ENCODE measurements around the gene VTI1A.

Gene VTI1A

DNA sequence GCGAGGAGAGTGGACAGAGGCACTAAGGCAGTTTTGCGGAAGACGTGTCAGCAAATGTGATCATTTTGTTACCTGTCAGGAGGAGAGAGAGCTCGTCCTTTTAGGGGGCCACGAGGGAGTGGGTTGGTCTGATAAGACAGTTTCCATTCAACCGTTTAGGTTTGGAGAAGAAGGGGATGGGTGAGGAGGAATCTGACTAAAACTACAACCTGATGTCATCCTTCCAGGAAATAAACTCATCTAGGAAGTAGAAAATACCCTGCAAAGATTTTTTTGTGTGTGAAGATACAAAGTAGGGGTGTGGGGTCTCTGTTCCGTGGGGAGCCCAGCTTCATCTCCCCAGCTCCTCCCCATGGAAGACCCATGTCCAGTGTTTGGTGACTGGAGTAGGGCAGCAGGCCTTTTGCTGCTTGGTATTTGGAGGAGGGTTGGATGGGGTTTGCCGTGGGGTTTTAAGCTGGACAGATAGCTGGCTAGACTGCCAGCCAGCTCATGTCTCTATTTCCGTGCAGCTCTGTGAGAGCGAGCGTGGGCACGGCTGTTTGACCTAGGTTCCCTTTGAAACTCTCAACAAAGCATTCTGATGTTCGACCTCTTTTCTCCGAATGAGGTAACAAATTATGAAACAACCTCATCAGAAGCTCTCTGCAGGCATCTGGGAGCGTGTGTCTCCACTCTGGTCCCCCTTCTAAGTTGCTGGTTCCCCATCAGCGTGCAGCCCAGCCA lies 367.0 kb downstream of the VTI1A start:
- Histone ChIP-seq H3K9me3 (ENCODE audit: low read length) (peaks cover 3% of the 10 kb centered on the region), H3K36me3 (ENCODE audit: insufficient read depth, low read length) (no peaks in the 10 kb centered on the region), H2AFZ (ENCODE audit: low read depth, low read length) (no peak overlapping the region), H3K4me3 (ENCODE audit: low read length) (no peak overlapping the region), H3K4me1 (ENCODE audit: insufficient read depth, low read length) (peaks cover 58% of the 10 kb centered on the region), H3K27me3 (ENCODE audit: insufficient read depth, low read length) (no peaks in the 10 kb centered on the region)

DNA sequence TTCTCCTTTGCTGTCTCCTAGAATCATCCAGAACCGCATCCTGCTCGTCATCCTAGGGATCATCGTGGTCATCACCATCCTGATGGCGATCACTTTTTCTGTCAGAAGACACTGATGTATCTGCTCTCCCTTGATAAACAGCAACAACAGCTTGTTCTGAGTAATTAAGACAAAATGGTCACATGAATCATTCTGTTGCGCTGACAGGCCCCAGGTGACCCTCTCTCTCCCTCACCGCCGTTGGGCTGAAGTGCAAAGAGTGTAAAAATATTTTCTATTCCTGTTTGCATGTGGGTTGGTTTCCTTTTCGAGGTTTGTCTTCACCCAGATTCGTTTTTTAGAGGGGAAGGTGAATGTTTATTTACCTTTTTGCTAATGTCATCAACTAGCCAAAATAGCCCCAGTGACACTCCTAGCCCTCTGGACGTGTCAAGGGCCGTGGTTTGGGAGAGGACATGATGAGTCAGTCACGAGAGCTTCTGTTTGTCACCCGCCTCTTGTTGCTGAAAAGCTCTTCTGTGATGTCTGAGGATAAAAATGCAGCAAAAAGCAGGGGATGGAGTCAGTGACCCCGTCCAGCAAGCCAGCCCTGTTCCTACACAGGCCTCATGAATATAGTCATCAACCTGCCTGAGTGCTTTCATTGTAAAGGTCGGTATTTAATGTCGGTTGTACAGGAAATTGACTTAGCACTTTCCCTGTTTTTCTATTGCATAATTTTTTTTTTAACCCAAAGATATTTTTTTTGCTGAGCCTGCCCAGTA lies 368.4 kb downstream of the VTI1A start:
- peak overlapping the region; percentile 11 for H3K4me3 ChIP-seq (ENCODE audit: low read length)
- H3K36me3 ChIP-seq (ENCODE audit: insufficient read depth, low read length) = no peaks in the 10 kb centered on the region
- H2AFZ ChIP-seq (ENCODE audit: low read depth, low read length) = no peak overlapping the region
- peaks cover 1% of the 10 kb centered on the region for H3K9me3 ChIP-seq (ENCODE audit: low read length)
- H3K4me1 ChIP-seq (ENCODE audit: insufficient read depth, low read length) = peaks cover 57% of the 10 kb centered on the region
- no peaks in the 10 kb centered on the region for H3K27me3 ChIP-seq (ENCODE audit: insufficient read depth, low read length)

DNA sequence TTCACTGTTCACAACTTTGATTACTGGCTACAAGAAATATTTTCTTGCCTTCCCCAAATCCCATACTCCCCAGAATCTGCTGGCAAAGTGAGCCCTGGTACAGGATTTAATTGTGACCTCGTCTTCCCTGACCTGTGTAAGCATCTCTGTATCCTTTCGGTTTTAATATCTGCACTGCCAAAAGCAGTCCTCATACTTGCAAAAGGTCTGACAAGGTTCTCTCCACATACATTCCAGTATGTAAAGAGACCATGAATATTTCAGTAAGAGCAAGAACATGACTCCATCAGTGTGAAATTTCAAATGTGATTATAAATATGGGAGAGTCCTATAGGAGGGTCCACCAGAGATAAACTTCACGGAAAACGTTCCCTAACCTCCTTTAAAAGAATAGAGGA lies 369.0 kb downstream of the VTI1A start:
- peaks cover 56% of the 10 kb centered on the region for H3K4me1 ChIP-seq (ENCODE audit: insufficient read depth, low read length)
- H3K4me3 ChIP-seq (ENCODE audit: low read length) = no peak overlapping the region
- no peaks in the 10 kb centered on the region for H3K9me3 ChIP-seq (ENCODE audit: low read length)
- H3K27me3 ChIP-seq (ENCODE audit: insufficient read depth, low read length) = no peaks in the 10 kb centered on the region
- H3K36me3 ChIP-seq (ENCODE audit: insufficient read depth, low read length) = no peaks in the 10 kb centered on the region
- no peak overlapping the region for H2AFZ ChIP-seq (ENCODE audit: low read depth, low read length)

DNA sequence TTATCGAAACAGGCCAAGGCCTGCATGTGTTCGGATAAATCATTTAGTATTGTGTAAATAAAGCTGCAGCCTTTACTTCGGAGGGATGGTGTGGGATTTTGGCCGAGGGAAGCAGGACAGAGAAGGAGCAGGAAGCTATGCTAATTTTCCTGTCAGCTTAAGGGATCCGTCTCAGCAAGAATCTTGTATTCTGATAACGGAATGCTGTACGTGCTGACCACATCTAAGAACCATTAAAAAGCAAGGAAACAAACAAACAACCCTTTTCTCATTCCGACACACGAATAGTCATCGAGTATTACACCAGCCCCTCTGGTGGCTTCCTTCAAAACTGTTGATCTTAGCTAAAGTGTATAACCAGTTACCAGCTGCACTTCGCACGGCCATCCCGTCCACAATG lies 369.9 kb downstream of the VTI1A start:
- H3K27me3 ChIP-seq (ENCODE audit: insufficient read depth, low read length) = no peaks in the 10 kb centered on the region
- H3K9me3 ChIP-seq (ENCODE audit: low read length) = no peaks in the 10 kb centered on the region
- H2AFZ ChIP-seq (ENCODE audit: low read depth, low read length) = no peak overlapping the region
- H3K4me1 ChIP-seq (ENCODE audit: insufficient read depth, low read length) = peaks cover 53% of the 10 kb centered on the region
- H3K36me3 ChIP-seq (ENCODE audit: insufficient read depth, low read length) = no peaks in the 10 kb centered on the region
- H3K4me3 ChIP-seq (ENCODE audit: low read length) = no peak overlapping the region

DNA sequence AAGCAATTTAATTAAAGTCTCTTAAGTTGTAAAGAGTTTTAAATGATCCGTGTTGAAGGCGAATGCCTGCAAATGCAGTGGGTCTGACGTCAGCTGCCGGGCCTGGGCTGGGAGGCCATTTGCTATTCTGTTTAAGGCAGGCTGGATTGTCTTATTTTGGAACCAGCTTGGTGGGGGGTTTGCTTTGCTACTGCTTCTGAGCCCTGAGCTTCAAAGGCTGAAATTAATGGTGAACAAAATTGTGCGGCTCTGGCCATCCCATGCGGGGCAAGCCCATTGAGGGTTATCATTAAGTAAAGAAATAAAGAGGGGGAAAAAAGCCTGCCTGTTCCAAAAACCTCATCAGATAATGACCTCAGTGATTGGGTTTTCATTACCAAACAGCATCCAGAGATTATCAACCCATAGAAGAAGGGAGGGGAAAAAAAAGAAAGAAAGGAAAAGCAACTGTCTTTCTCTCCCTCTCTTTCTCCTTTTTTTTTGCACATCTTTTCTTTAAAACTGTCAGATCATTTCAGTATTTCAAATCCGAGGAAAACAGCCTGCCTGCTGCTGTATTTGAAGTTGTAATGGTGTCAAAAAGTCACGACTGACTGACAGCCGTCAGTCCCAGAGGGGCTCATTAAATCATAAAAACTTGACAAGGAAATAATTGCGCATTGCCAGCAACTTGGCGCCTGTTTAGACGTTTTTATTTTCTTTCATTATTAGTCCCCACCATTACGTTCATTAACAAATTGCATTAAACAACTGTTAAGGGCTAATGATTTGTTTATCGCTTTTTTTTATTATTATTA lies 371.2 kb downstream of the VTI1A start:
- H2AFZ ChIP-seq (ENCODE audit: low read depth, low read length) = no peak overlapping the region
- no peak overlapping the region for H3K4me3 ChIP-seq (ENCODE audit: low read length)
- no peaks in the 10 kb centered on the region for H3K27me3 ChIP-seq (ENCODE audit: insufficient read depth, low read length)
- H3K4me1 ChIP-seq (ENCODE audit: insufficient read depth, low read length) = peaks cover 45% of the 10 kb centered on the region
- H3K9me3 ChIP-seq (ENCODE audit: low read length) = no peaks in the 10 kb centered on the region
- H3K36me3 ChIP-seq (ENCODE audit: insufficient read depth, low read length) = no peaks in the 10 kb centered on the region

DNA sequence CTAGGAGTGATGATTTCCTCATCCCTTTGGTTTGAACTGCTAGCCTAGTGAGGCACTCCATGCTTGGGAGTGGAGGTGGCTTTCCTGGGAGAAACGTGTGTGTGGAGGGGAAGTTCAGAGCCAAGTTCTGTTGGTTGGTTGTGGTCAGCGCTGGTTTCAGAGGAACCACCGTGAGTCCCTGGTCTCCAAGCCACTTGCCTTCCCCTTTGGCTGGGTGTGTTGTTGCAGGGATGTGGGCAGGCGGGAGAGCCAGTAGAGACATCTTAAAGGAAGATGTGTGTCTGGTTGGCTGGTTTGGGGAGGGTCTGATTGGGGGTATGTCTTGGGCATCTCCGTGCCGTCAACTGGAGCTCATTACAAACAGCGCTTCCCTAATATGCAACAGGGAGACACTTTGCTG lies 372.2 kb downstream of the VTI1A start:
- Histone ChIP-seq H3K4me3 (ENCODE audit: low read length) (no peak overlapping the region), H3K9me3 (ENCODE audit: low read length) (no peaks in the 10 kb centered on the region), H3K27me3 (ENCODE audit: insufficient read depth, low read length) (no peaks in the 10 kb centered on the region), H2AFZ (ENCODE audit: low read depth, low read length) (no peak overlapping the region), H3K4me1 (ENCODE audit: insufficient read depth, low read length) (peaks cover 43% of the 10 kb centered on the region), H3K36me3 (ENCODE audit: insufficient read depth, low read length) (no peaks in the 10 kb centered on the region)

DNA sequence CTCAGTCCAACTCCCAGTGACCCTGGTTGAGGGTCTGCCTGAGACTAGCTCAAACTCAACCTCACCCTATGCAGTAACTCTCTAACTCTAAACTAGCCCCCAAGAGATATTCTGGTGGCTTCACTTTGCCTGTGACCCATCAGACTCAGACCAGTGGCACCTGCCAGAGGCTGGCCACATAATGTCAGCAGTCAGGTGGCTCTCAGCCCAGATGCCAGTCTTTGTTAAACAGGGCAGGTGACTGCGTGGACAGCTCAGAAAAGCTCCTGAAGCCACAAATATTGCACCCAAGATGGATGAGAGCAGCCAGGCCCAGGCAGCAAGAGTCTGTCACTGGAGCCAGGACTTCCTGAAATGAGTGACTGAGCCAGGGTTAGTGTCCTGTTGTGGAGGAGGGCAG lies 373.3 kb downstream of the VTI1A start:
- Histone ChIP-seq H2AFZ (ENCODE audit: low read depth, low read length) (no peak overlapping the region), H3K36me3 (ENCODE audit: insufficient read depth, low read length) (no peaks in the 10 kb centered on the region), H3K27me3 (ENCODE audit: insufficient read depth, low read length) (no peaks in the 10 kb centered on the region), H3K9me3 (ENCODE audit: low read length) (no peaks in the 10 kb centered on the region), H3K4me3 (ENCODE audit: low read length) (no peak overlapping the region), H3K4me1 (ENCODE audit: insufficient read depth, low read length) (peaks cover 32% of the 10 kb centered on the region)

DNA sequence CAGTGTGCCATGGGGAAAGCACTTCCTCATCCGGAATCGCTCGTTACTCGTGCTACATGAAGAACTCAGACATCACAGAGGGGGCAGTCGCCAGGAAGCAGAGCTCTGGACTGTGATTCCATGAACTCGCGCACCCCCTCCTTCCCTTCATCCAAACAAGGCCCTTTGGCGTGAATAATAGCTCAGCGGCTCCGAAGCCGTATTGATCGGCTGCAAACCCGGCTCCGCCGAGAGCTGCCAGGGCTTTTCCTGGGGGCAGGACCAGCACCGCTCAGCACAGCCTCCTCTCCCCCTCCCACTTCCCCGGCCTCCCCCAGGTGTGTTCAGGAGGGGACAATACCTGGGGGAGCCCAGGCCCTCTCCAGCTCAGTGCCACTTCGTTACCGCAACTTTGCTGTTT lies 374.0 kb downstream of the VTI1A start:
- H3K36me3 ChIP-seq (ENCODE audit: insufficient read depth, low read length) = no peaks in the 10 kb centered on the region
- no peaks in the 10 kb centered on the region for H3K9me3 ChIP-seq (ENCODE audit: low read length)
- H3K4me1 ChIP-seq (ENCODE audit: insufficient read depth, low read length) = peaks cover 25% of the 10 kb centered on the region
- no peak overlapping the region for H2AFZ ChIP-seq (ENCODE audit: low read depth, low read length)
- H3K4me3 ChIP-seq (ENCODE audit: low read length) = no peak overlapping the region
- H3K27me3 ChIP-seq (ENCODE audit: insufficient read depth, low read length) = no peaks in the 10 kb centered on the region

DNA sequence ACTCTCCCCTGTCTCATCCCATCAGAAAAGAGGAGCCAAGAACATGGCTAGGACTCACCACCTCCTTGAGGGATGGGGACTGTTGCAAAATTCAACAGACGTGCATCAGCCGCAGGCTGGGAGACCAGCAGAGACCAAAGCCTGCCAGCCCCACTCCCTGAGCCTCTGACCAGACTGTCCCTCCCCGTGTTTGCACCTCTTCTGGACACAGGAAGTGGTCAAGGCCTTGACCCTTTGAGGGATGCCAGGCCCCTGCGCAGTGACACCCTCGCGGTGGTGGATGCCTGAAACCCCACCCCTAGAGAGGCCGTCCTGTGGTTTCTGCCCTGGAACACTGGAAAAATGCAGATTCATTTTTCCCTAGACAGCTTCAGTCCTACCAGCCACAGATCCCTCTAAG lies 374.6 kb downstream of the VTI1A start:
- Histone ChIP-seq H3K9me3 (ENCODE audit: low read length) (no peaks in the 10 kb centered on the region), H3K27me3 (ENCODE audit: insufficient read depth, low read length) (no peaks in the 10 kb centered on the region), H3K4me1 (ENCODE audit: insufficient read depth, low read length) (peaks cover 18% of the 10 kb centered on the region), H3K36me3 (ENCODE audit: insufficient read depth, low read length) (no peaks in the 10 kb centered on the region), H3K4me3 (ENCODE audit: low read length) (no peak overlapping the region), H2AFZ (ENCODE audit: low read depth, low read length) (no peak overlapping the region)

DNA sequence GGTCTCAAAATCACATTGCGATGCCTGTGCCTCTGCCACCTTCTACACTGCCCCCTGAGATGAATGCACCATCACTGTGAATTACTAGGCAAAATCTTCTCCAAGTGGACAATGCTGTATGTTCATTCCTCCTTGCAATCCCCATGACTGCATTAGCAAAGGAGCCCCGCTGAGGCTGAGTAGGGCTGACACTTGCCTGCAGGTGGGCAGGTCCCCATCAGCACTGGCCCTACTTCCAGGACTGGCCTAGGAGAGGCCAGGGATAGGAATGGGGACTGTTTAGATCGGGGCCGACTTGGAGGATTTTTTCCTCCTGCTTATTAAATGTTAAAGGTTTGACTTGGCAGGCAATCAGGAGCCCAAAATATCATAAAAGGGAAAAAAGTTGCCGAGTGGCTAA lies 376.0 kb downstream of the VTI1A start:
- Histone ChIP-seq H2AFZ (ENCODE audit: low read depth, low read length) (no peak overlapping the region), H3K27me3 (ENCODE audit: insufficient read depth, low read length) (no peaks in the 10 kb centered on the region), H3K4me3 (ENCODE audit: low read length) (no peak overlapping the region), H3K36me3 (ENCODE audit: insufficient read depth, low read length) (no peaks in the 10 kb centered on the region), H3K9me3 (ENCODE audit: low read length) (no peaks in the 10 kb centered on the region), H3K4me1 (ENCODE audit: insufficient read depth, low read length) (peaks cover 6% of the 10 kb centered on the region)

DNA sequence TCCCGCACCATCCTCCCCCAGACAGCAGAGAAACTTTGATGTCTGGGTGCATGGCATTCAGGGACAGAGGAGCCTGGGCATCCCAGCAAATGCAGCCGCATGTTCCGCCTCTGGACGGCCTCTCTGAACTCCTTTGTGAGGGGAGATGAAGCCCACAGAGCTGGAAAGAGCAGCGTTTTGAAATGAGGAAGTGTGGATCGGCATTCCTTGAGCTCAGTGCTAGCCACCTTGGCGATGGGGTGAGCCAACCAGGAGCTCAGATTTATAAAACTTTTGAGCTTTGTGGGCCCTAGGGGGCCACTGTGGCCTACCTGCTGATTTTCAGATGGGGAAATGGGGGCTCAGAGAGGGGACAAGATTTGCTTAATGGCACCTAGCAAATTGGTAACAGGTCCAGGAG lies 376.6 kb downstream of the VTI1A start:
- no peak overlapping the region for H2AFZ ChIP-seq (ENCODE audit: low read depth, low read length)
- no peaks in the 10 kb centered on the region for H3K4me1 ChIP-seq (ENCODE audit: insufficient read depth, low read length)
- no peaks in the 10 kb centered on the region for H3K27me3 ChIP-seq (ENCODE audit: insufficient read depth, low read length)
- no peak overlapping the region for H3K4me3 ChIP-seq (ENCODE audit: low read length)
- H3K36me3 ChIP-seq (ENCODE audit: insufficient read depth, low read length) = no peaks in the 10 kb centered on the region
- H3K9me3 ChIP-seq (ENCODE audit: low read length) = no peaks in the 10 kb centered on the region

DNA sequence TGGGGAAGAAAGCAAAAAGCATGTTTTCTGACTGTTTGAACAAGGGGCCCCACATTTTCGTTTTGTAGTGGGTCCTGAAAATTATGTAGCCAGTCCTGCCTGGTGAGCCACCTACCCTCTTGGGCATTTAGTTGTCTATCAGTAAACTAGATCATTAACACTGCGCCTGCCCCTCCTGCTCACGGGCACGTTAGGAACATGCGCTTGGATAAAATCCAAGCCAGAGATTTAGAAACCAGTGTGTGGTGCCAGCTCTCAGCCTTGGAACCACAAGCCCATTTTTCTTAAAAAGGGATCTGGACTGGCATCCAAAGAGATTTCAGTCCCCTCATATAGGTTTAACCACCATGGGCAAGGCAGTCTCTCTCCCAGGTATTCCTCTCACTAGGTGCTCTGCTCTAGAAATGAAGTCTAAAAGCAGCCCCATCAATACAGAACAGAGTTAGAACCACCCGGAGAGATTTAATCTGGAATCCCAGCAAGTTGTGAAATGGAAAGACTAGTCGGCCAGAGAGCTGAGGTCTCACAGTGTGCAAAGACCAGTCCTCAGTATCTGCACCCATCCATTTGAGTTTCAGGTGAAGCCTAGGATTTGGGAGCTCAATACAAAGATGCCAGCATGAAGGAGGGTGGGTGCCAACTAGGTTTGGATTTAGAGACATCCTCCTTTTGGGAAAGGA lies 379.1 kb downstream of the VTI1A start:
- H3K4me3 ChIP-seq (ENCODE audit: low read length) = no peak overlapping the region
- H3K9me3 ChIP-seq (ENCODE audit: low read length) = no peaks in the 10 kb centered on the region
- no peak overlapping the region for H2AFZ ChIP-seq (ENCODE audit: low read depth, low read length)
- H3K4me1 ChIP-seq (ENCODE audit: insufficient read depth, low read length) = no peaks in the 10 kb centered on the region
- no peaks in the 10 kb centered on the region for H3K27me3 ChIP-seq (ENCODE audit: insufficient read depth, low read length)
- no peaks in the 10 kb centered on the region for H3K36me3 ChIP-seq (ENCODE audit: insufficient read depth, low read length)

DNA sequence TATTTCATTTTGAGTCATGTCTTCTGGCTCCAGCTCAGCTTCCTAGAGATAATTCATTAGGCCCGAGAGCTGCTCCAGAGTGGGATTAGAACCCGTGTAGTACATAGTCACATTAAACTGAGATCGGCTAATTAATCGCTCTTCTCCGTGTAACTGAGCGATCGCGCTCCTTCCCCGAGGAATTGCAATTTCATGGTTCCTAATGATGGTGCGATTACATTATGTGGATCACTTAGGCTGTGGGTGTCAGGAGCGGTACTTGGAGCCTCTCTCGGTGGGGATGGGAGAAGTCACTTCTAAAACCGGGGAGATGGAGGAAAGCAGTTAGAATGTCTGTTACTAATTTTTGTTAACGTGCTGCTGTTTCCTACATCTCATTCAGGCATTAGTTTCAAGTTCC lies 380.1 kb downstream of the VTI1A start:
- Histone ChIP-seq H3K27me3 (ENCODE audit: insufficient read depth, low read length) (no peaks in the 10 kb centered on the region), H3K9me3 (ENCODE audit: low read length) (no peaks in the 10 kb centered on the region), H3K36me3 (ENCODE audit: insufficient read depth, low read length) (no peaks in the 10 kb centered on the region), H3K4me3 (ENCODE audit: low read length) (no peak overlapping the region), H3K4me1 (ENCODE audit: insufficient read depth, low read length) (no peaks in the 10 kb centered on the region), H2AFZ (ENCODE audit: low read depth, low read length) (no peak overlapping the region)

Data from neuron (in vitro differentiated cells).